ENCODE data around the gene SELE. TPM values are rescaled to one million over a fixed set of nuclear protein-coding genes. Genes with fewer than 3 reads are reported as not detected.
A peak's percentile ranks its signal among the peaks of the same experiment; 100 is the strongest.

The SELE gene
- total RNA-seq, 2 experiments from 2014 or later, result not detected

- peaks cover 13% of the 10 kb centered on the region for H3K9me3 Mint-ChIP-seq
- H3K27me3 Mint-ChIP-seq, result no peaks in the 10 kb centered on the region
- DNase-seq (no peak), ATAC-seq (no peak)
- H3K4me3 Mint-ChIP-seq, result peak overlapping the region; percentile 79
- ChIA-PET CTCF (interaction anchor here (0.8 to 5.1 kb wide), 57 partner anchors 9 to 352 kb away, joined by 3 to 183 read pairs (median 5); partner anchors contain the start of genes F5, METTL18 and SELE), POLR2A (interaction anchor here (0.7 to 1.3 kb wide), 6 partner anchors 13 to 153 kb away, joined by 3 to 4 read pairs (median 3); no protein-coding TSS in a partner anchor)
- peak overlapping the region; percentile 86 for H3K27ac Mint-ChIP-seq
- TF ChIP-seq CTCF (IDR thresholded peaks at IDR 0.05), result no peak
- H3K36me3 Mint-ChIP-seq (ENCODE audit: low read depth), result peaks cover 18% of the 10 kb centered on the region
- intact Hi-C loops (cut with micrococcal nuclease), result loop anchor here (5.0 kb wide), 3 partner anchors 125 to 225 kb away; partner anchors contain the start of genes F5 and SLC19A2
- H3K4me1 Mint-ChIP-seq (ENCODE audit: low read depth), result peaks cover 13% of the 10 kb centered on the region
These were observed 21.6 kb downstream of the SELE start for GRCh38 chr1:169712309-169712631.

- CTCF ChIA-PET, result interaction anchor here (0.8 to 5.1 kb wide), 56 partner anchors 9 to 351 kb away, joined by 3 to 183 read pairs (median 6); partner anchors contain the start of genes F5, METTL18 and SELE
- peaks cover 24% of the 10 kb centered on the region for H3K36me3 Mint-ChIP-seq (ENCODE audit: low read depth)
These were observed 22.2 kb downstream of the SELE start, which contains the start of gene SELL for GRCh38 chr1:169711469-169712308. TSS of gene SELL (minus strand) at chr1:169711620. CDS start at chr1:169711498, 122 bp downstream.

GRCh38 chr1:169708647-169709046, 25.2 kb downstream of the SELE start:
- Mint-ChIP-seq H3K4me3 (peak overlapping the region; percentile 79), H3K9me3 (peaks cover 9% of the 10 kb centered on the region), H3K4me1 (ENCODE audit: low read depth) (peaks cover 49% of the 10 kb centered on the region), H3K27ac (peak overlapping the region; percentile 95), H3K36me3 (ENCODE audit: low read depth) (peaks cover 54% of the 10 kb centered on the region), H3K27me3 (no peaks in the 10 kb centered on the region)
- POLR2A ChIA-PET, result interaction anchor here (0.6 to 6.5 kb wide), 8 partner anchors 17 to 222 kb away, joined by 3 to 66 read pairs (median 4); partner anchors contain the start of gene F5
- DNase-seq (no peak), ATAC-seq (no peak)
- intact Hi-C loops (cut with micrococcal nuclease), result no loop called here
- TF ChIP-seq CTCF (IDR thresholded peaks at IDR 0.05), result no peak
- CTCF ChIA-PET, result interaction anchor here (1.2 to 6.7 kb wide), 6 partner anchors 14 to 123 kb away, joined by 3 to 89 read pairs (median 11); partner anchors contain the start of gene F5

More at GRCh38 chr1:169711469-169712308, 22.2 kb downstream of the SELE start, which contains the start of gene SELL:
- TF ChIP-seq CTCF (IDR thresholded peaks at IDR 0.05), result peak; percentile 91
- POLR2A ChIA-PET, result interaction anchor here (0.7 to 1.3 kb wide), 6 partner anchors 12 to 152 kb away, joined by 3 to 4 read pairs (median 3); no protein-coding TSS in a partner anchor
- Mint-ChIP-seq H3K9me3 (peaks cover 13% of the 10 kb centered on the region), H3K4me3 (peak within 1 kb of the TSS; percentile 79), H3K4me1 (ENCODE audit: low read depth) (peaks cover 18% of the 10 kb centered on the region), H3K27me3 (no peaks in the 10 kb centered on the region), H3K27ac (peak within 1 kb of the TSS; percentile 86)
- ATAC-seq (peak; percentile 80), DNase-seq (peak; percentile 88)
- intact Hi-C loops (cut with micrococcal nuclease), result loop anchor here (1.0 to 5.0 kb wide), 5 partner anchors 15 to 224 kb away; partner anchors contain the start of genes F5 and SLC19A2

GRCh38 chr1:169707912-169708604, 25.8 kb downstream of the SELE start:
- Mint-ChIP-seq H3K36me3 (ENCODE audit: low read depth) (peaks cover 58% of the 10 kb centered on the region), H3K27me3 (no peaks in the 10 kb centered on the region), H3K27ac (peak overlapping the region; percentile 95), H3K9me3 (peaks cover 4% of the 10 kb centered on the region), H3K4me3 (peak overlapping the region; percentile 79), H3K4me1 (ENCODE audit: low read depth) (peaks cover 55% of the 10 kb centered on the region)
- ATAC-seq (peak; percentile 31), DNase-seq (peak; percentile 63)
- no peak for TF ChIP-seq CTCF (IDR thresholded peaks at IDR 0.05)
- CTCF ChIA-PET, result interaction anchor here (1.7 to 6.7 kb wide), 6 partner anchors 15 to 122 kb away, joined by 5 to 89 read pairs (median 16); partner anchors contain the start of gene F5
- intact Hi-C loops (cut with micrococcal nuclease), result no loop called here
- POLR2A ChIA-PET, result interaction anchor here (0.6 to 6.5 kb wide), 7 partner anchors 16 to 221 kb away, joined by 3 to 66 read pairs (median 4); partner anchors contain the start of gene F5
